Mucosa of rectum (tissue), 2 donors: ENCODE results near the gene E2F8.

ENCODE experiments used
- H3K27ac ChIP-seq, 2 donors: one replicate each; pipeline ENCODE4 v1.7.0; 2013; ENCODE audit warnings: inconsistent platforms in 2 of 2, low read depth in 2 of 2, low read length in 2 of 2
- H3K27me3 ChIP-seq, 2 donors: one replicate each; pipeline ENCODE4 v1.7.0; 2013; ENCODE audit warnings: low read length in 2 of 2; ENCODE audit not compliant: control insufficient read depth in 2 of 2, insufficient read depth in 2 of 2
- H3K36me3 ChIP-seq, 2 donors: one replicate each; pipeline ENCODE4 v1.7.0; 2013; ENCODE audit warnings: low read length in 2 of 2; ENCODE audit not compliant: control insufficient read depth in 2 of 2, insufficient read depth in 2 of 2
- H3K4me1 ChIP-seq, 2 donors: one replicate each; pipeline ENCODE4 v1.7.0; 2013; ENCODE audit warnings: low read length in 2 of 2, mild to moderate bottlenecking in 1 of 2; ENCODE audit not compliant: control insufficient read depth in 2 of 2, insufficient read depth in 2 of 2
- H3K4me3 ChIP-seq, 2 donors: one replicate each; pipeline ENCODE4 v1.7.0; 2013; ENCODE audit warnings: low read length in 2 of 2
- H3K9ac ChIP-seq, 2 donors: one replicate each; pipeline ENCODE4 v1.7.0; 2013; ENCODE audit warnings: low read length in 2 of 2, low read depth in 1 of 2, mild to moderate bottlenecking in 1 of 2
- H3K9me3 ChIP-seq, 2 donors: one replicate each; pipeline ENCODE4 v1.7.0; 2013; ENCODE audit warnings: low read length in 2 of 2; ENCODE audit not compliant: control insufficient read depth in 2 of 2
- donor health status: healthy.
- donor health status: Normal muscosa, but diverticular disease.

The E2F8 gene

DNA sequence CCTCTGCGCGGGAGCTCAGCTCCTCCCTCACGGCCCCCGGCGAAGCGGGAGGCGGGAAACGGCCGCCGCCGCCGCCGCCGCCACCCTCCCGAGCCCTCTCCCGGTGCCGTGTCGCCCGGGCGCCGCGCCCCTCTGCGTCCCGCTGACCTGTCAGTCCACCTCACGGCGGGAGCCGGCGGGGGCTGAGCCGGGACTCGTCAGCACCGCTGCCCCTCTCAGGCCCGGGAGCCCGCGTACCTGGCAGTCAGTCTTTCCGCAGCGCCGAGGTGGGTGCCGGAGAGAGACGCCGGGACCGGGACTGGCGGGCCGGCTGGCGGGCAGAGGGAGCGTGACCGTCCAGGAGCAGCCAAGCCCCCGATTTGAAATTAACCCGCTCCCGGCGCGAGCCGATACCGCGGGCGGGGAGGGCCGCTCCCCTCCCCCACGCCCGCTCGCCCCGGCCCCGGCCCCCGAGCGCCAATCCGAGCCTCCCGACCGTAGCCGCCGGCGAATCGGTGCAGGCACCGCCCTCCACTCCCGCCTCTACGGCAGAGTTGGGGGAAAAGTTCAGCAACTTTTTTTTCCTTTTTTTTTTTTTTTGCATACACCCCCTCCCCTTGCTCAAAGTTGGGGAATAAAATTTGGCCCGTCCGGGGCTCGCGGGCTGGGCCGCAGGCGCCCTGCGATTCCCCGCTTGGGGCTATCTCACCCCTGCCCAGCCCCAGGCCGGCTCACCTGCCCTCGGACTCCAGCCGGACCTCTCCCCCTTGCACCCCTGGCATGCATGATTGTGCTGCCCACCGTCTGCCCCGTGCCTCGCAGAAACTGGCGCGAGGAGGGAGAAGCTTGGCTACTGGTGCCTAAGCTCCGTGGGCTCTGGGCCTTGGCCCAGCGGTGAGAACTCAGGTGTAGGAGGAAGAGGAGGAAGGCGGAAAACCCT lies 774 bp upstream of the E2F8 start:
- Histone ChIP-seq H3K27me3 (peaks cover 0 to 2% of the 10 kb centered on the region in 2 donors), H3K27ac (peak overlapping the region in 1 of 2 donors; percentile 40), H3K9me3 (no peaks in the 10 kb centered on the region), H3K9ac (peak overlapping the region in 1 of 2 donors; percentile 62), H3K36me3 (no peaks in the 10 kb centered on the region), H3K4me3 (peak overlapping the region; percentile 70 to 76), H3K4me1 (peaks cover 24 to 40% of the 10 kb centered on the region in 2 donors)

DNA sequence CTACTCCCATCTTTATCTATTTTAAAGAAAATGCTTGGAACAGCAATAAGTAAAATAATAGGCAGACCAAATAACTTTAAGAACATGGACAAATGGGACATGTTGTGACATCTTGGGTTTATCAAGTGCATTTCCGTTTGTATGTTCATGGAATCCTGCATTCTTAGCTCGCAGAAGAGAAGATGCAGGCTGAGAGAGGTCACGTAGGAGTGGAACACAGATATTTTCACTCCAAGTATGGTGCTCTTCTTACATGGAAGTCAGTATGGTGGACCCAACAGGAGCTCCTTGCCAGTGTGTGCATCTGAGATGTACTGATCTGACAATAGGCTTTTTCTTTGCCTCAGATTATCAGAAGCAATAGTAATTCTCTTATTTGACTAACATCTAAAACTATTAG lies 1.7 kb downstream of the E2F8 start:
- Histone ChIP-seq H3K36me3 (peaks cover 0 to 5% of the 10 kb centered on the region in 2 donors), H3K4me3 (peak overlapping the region in 1 of 2 donors; percentile 29), H3K9me3 (no peaks in the 10 kb centered on the region), H3K27me3 (peaks cover 0 to 2% of the 10 kb centered on the region in 2 donors), H3K4me1 (peaks cover 17 to 27% of the 10 kb centered on the region in 2 donors), H3K9ac (no peak overlapping the region), H3K27ac (no peak overlapping the region)

DNA sequence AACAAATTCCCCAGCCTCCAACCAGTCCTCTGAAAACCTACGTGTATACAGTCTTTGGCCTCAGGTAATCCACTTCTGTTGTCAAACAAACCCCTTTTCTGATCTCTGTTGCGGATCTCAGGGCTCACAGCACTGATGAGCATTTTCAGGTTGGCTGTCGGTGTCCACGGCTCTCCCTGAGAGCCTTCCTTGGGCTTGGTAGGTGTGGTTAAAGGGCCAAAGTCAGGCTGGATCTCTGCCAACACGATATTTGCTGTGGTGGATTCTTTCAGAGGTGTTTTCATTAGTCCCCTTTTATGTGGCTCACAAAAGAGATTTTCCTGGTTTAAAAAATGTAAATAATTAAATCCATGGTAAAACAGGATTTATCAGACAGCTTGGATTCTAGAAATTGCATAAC lies 2.9 kb downstream of the E2F8 start:
- Histone ChIP-seq H3K36me3 (peaks cover 0 to 5% of the 10 kb centered on the region in 2 donors), H3K4me1 (peaks cover 13 to 15% of the 10 kb centered on the region in 2 donors), H3K9ac (no peak overlapping the region), H3K4me3 (no peak overlapping the region), H3K27me3 (peaks cover 0 to 2% of the 10 kb centered on the region in 2 donors), H3K27ac (no peak overlapping the region), H3K9me3 (no peaks in the 10 kb centered on the region)

DNA sequence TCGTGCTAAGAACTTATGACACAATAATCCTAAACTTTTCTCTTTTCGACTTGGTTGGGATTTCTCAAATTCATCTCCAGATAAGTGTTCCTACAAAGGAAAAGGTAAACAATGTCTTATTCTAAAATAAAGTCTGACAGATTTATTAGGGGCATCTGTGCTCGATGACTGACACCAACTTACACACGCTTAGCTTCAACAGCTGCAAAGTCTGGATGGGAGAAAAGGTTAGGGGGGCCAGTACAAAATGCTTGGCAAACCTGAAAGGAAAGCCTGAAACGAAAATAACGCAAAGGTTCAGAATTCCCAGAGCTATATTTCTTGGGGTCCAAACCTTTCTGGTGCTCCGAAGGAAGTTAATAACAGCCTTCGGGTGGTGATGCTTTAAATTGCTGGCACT lies 3.4 kb downstream of the E2F8 start:
- peaks cover 9 to 12% of the 10 kb centered on the region in 2 donors for H3K4me1 ChIP-seq
- H3K4me3 ChIP-seq, result no peak overlapping the region
- no peak overlapping the region for H3K27ac ChIP-seq
- H3K9me3 ChIP-seq, result no peaks in the 10 kb centered on the region
- peaks cover 0 to 5% of the 10 kb centered on the region in 2 donors for H3K36me3 ChIP-seq
- peaks cover 0 to 2% of the 10 kb centered on the region in 2 donors for H3K27me3 ChIP-seq
- H3K9ac ChIP-seq, result no peak overlapping the region

DNA sequence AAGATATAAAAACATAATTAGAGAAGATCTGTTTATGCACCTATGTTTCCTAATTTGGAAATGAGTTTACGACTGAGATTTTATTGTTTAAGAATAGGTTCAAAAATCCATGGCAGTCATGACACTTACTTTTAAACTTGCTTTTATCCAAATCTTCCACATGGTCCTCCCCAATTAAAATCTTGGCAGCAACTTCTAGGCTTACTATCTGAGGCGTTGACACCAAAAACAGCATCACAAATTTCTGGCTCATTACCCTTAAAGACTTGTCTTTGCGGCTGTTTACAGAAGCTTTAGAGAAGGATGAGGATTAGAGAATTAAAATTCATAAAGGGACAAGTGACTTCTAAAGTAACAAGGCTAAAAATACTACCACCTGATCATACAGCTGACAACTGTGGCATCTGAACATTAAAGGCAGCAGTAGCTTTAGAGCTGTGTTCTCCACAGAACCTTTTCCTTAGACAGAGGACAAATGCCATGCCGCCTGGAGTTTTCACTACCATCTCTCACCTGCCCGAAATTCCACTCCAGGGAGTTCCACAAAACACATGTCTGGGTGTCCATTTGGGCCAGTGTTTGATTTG lies 6.4 kb downstream of the E2F8 start:
- H3K27ac ChIP-seq, result no peak overlapping the region
- peaks cover 0 to 5% of the 10 kb centered on the region in 2 donors for H3K36me3 ChIP-seq
- no peaks in the 10 kb centered on the region for H3K27me3 ChIP-seq
- no peak overlapping the region for H3K4me3 ChIP-seq
- H3K9ac ChIP-seq, result no peak overlapping the region
- H3K4me1 ChIP-seq, result peaks cover 0 to 3% of the 10 kb centered on the region in 2 donors
- H3K9me3 ChIP-seq, result no peaks in the 10 kb centered on the region

DNA sequence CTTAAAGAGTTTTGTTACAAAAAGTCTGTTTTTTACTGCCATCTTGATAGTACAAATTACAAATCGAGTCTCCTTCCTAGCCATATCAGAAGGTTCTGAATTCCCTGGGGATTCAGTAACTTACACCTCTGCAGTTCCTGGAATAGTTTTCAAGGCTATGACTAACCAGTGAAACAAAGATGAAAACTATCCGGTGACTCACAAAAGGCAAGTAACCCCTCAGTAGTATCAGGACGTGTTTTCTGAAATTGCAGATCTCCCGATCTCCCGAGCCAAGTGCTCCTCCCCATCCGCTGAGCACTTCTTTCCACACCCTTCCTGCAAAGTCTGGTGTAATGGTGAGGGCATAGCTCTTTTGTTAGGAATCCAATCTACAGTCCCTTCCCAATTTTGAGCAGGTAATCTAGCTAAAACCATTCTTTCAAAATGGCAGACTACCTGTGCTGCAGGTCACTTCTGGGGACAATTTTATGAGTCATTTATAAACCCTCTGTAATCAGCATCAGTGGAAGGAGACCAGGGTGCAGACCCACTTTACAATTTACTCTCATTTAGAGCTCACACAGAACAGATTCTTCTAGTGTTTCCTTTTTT lies 7.7 kb downstream of the E2F8 start:
- no peaks in the 10 kb centered on the region for H3K27me3 ChIP-seq
- H3K9ac ChIP-seq, result no peak overlapping the region
- no peaks in the 10 kb centered on the region for H3K4me1 ChIP-seq
- H3K4me3 ChIP-seq, result no peak overlapping the region
- H3K9me3 ChIP-seq, result no peaks in the 10 kb centered on the region
- peaks cover 0 to 5% of the 10 kb centered on the region in 2 donors for H3K36me3 ChIP-seq
- H3K27ac ChIP-seq, result no peak overlapping the region

DNA sequence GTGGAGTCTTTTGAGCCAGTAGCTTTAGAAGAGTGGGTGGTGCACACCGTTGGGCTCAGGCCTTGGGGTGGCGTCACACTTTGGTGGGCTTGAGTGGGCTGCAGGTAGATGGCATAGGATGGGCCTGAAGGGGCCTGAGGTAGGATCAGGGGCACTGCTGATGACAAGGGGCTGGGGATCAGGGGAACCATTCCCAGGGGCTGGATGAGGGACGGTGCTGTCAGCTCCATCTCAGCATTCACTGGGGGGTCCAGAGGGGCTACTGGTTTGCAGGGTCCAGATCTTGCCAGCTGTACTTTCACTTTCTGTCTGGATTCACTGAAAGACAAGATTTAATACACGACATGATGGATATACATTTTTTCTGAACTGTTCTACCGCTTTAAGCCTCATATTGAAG lies 11.1 kb downstream of the E2F8 start:
- Histone ChIP-seq H3K27ac (no peak overlapping the region), H3K9me3 (no peaks in the 10 kb centered on the region)

DNA sequence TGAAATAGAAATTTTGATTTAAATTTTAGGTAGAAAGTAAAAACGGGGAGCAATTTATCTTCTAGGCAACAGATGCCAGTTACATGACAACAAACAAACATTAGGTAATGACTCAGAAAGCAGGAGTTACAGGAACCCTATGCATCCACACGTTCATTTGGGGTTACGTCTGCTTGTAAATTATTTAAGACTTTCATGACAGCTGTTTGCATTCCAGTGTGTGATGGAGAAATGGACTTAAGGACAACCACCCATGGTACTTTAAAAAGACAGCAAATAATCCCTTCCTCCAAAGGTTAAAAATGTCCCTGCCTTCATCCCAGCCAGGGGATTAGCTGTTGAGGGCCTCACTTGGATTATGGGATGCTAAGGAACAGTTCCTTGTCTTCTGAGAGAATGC lies 11.8 kb downstream of the E2F8 start:
- Histone ChIP-seq H3K4me1 (peaks cover 0 to 7% of the 10 kb centered on the region in 2 donors), H3K27ac (no peak overlapping the region), H3K36me3 (no peaks in the 10 kb centered on the region), H3K27me3 (no peaks in the 10 kb centered on the region), H3K9ac (no peak overlapping the region), H3K9me3 (no peaks in the 10 kb centered on the region), H3K4me3 (no peak overlapping the region)

More for the DNA sequence above, 11.1 kb downstream of the E2F8 start:
- Histone ChIP-seq H3K36me3 (peaks cover 0 to 2% of the 10 kb centered on the region in 2 donors), H3K27me3 (no peaks in the 10 kb centered on the region), H3K4me3 (no peak overlapping the region), H3K4me1 (peaks cover 0 to 7% of the 10 kb centered on the region in 2 donors), H3K9ac (no peak overlapping the region)

DNA sequence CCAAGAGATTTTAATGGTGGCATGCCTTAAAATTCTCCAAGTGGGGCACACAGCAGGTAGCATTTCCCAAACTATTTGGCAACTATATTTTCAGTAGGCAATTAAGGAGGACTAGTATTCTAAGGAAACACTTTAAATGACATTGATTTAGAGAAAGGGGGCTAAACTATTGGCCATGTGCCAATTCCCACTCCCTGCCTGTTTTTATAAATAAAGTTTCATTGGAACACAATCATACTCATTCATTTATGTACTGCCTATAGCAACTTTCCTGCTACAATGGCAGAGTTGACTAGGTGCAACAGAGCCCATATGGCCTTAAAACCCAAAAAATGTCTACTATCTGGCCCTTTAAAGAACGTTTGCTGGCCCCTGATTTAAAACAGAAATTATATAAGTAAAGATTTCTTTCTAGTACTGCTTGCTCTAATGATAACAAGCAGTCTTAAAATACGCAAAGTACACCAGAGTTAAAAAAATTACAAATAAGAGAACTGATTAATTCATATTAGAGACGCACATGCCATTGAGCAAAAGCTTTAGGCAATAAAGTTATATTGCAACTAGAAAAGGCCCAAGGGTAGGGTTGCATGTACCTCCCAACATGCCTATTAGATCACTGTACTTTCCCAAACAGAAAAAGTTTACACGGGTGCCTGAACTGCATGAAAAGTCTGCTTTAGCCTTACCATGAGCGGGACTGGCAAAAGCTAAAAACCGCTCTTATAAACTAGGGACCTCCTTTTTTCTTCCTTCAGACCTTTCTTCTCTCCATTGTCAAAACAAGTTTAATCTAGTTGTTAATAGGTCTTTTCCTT lies 14.2 kb downstream of the E2F8 start:
- no peak overlapping the region for H3K9ac ChIP-seq
- H3K4me1 ChIP-seq, result peaks cover 0 to 8% of the 10 kb centered on the region in 2 donors
- no peak overlapping the region for H3K27ac ChIP-seq
- H3K36me3 ChIP-seq, result no peaks in the 10 kb centered on the region
- H3K27me3 ChIP-seq, result no peaks in the 10 kb centered on the region
- no peak overlapping the region for H3K4me3 ChIP-seq
- no peaks in the 10 kb centered on the region for H3K9me3 ChIP-seq
